ENCODE measurements around the gene MIEF1. TPM values are rescaled to one million over a fixed set of nuclear protein-coding genes. Genes with fewer than 3 reads are reported as not detected.

The MIEF1 gene
- total RNA-seq, 1 donor from 2014 or later = 32.4 TPM

- TF ChIP-seq CTCF (IDR thresholded peaks at IDR 0.05; ENCODE audit: unreplicated experiment) = no peak
These were observed 21.0 kb upstream of the MIEF1 start for GRCh38 chr22:39481054-39481453.

DNA sequence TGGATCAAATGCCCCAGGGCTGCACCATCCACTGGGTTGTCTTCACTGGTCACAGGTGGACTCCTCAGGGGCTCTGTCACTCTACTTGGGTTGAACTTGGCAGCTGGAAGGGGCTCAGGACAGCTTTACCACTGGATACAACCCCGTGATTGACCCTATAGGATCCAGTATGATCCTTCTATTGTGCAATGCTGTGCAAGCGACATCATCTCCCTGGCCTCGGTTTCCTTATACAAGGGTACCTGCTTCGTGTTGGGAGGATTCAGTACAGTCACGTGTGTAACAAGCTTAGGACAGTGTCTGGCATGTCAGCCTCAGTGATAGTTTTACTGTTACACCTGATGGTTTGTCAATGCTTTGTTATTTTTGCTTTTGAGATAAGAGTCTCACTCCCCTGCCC is 20.5 kb upstream of the MIEF1 start:
- Mint-ChIP-seq H3K36me3 (ENCODE audit: insufficient read depth) (no peaks in the 10 kb centered on the region), H3K9me3 (ENCODE audit: low read depth) (no peaks in the 10 kb centered on the region), H3K27ac (no peak overlapping the region), H3K27me3 (no peaks in the 10 kb centered on the region), H3K4me1 (ENCODE audit: low read depth) (no peaks in the 10 kb centered on the region), H3K4me3 (ENCODE audit: low read depth) (no peak overlapping the region)
- TF ChIP-seq CTCF (IDR thresholded peaks at IDR 0.05; ENCODE audit: unreplicated experiment) = no peak
- DNase-seq (ENCODE audit: low spot score, unreplicated experiment) = no peak

More at GRCh38 chr22:39481054-39481453, 21.0 kb upstream of the MIEF1 start:
- Mint-ChIP-seq H3K36me3 (ENCODE audit: insufficient read depth) (no peaks in the 10 kb centered on the region), H3K27ac (peak overlapping the region; percentile 38), H3K27me3 (no peaks in the 10 kb centered on the region), H3K4me1 (ENCODE audit: low read depth) (no peaks in the 10 kb centered on the region), H3K4me3 (ENCODE audit: low read depth) (no peak overlapping the region), H3K9me3 (ENCODE audit: low read depth) (no peaks in the 10 kb centered on the region)
- no peak for DNase-seq (ENCODE audit: low spot score, unreplicated experiment)

DNA sequence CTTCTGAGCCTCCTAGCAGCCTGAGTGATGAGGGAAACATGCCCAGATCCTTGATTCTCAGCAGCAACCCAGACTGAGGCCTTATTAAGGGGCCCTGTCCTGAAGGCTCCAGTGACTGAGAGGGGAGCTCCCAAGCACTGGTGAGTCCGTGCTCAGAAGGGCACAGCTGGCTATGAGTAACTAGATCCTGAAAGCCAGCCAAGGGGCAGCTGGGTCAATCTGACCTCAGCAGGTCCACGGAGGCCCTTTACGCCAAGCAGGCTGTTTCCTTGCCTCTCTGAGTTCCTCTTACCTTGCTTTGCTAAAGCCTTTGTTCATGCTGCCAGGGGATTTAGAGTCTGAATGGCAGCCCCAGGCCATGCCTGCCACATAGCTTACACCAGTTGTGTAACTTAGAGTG is 19.3 kb upstream of the MIEF1 start:
- Mint-ChIP-seq H3K9me3 (ENCODE audit: low read depth) (no peaks in the 10 kb centered on the region), H3K27ac (peak overlapping the region; percentile 69), H3K36me3 (ENCODE audit: insufficient read depth) (no peaks in the 10 kb centered on the region)

DNA sequence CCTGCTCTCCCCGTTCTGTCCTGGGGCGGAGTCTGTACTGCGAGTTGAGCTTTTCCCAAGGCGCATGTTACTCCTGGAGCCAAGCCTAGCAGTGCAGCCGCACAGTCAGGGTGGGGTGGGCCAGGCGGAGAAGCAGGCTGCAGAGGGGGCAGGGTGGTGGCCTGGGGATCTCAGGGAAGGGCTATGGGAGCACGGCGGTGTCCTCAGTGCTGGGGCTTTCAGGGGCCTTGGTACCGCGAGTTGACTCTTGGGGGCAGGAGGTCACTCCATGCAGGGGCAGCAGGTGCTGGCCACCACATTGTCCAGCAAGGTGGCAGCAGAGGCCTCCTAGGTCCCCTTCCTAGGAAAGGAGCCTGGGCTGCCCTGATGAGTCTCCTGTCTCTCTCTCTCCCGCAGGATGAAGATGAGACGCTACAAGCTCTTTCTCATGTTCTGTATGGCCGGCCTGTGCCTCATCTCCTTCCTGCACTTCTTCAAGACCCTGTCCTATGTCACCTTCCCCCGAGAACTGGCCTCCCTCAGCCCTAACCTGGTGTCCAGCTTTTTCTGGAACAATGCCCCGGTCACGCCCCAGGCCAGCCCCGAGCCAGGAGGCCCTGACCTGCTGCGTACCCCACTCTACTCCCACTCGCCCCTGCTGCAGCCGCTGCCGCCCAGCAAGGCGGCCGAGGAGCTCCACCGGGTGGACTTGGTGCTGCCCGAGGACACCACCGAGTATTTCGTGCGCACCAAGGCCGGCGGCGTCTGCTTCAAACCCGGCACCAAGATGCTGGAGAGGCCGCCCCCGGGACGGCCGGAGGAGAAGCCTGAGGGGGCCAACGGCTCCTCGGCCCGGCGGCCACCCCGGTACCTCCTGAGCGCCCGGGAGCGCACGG is 14.9 kb upstream of the MIEF1 start:
- no peaks in the 10 kb centered on the region for H3K27me3 Mint-ChIP-seq
- H3K9me3 Mint-ChIP-seq (ENCODE audit: low read depth) = no peaks in the 10 kb centered on the region
- no peak for DNase-seq (ENCODE audit: low spot score, unreplicated experiment)
- H3K4me3 Mint-ChIP-seq (ENCODE audit: low read depth) = no peak overlapping the region
- H3K36me3 Mint-ChIP-seq (ENCODE audit: insufficient read depth) = peaks cover 6% of the 10 kb centered on the region
- TF ChIP-seq CTCF (IDR thresholded peaks at IDR 0.05; ENCODE audit: unreplicated experiment) = no peak
- peak overlapping the region; percentile 22 for H3K27ac Mint-ChIP-seq
- no peaks in the 10 kb centered on the region for H3K4me1 Mint-ChIP-seq (ENCODE audit: low read depth)

More for the DNA sequence above, 19.3 kb upstream of the MIEF1 start:
- no peak overlapping the region for H3K4me3 Mint-ChIP-seq (ENCODE audit: low read depth)
- no peaks in the 10 kb centered on the region for H3K27me3 Mint-ChIP-seq
- H3K4me1 Mint-ChIP-seq (ENCODE audit: low read depth) = no peaks in the 10 kb centered on the region
- DNase-seq (ENCODE audit: low spot score, unreplicated experiment) = no peak
- TF ChIP-seq CTCF (IDR thresholded peaks at IDR 0.05; ENCODE audit: unreplicated experiment) = no peak

- Mint-ChIP-seq H3K9me3 (ENCODE audit: low read depth) (no peaks in the 10 kb centered on the region), H3K4me3 (ENCODE audit: low read depth) (no peak overlapping the region), H3K27ac (no peak overlapping the region), H3K4me1 (ENCODE audit: low read depth) (no peaks in the 10 kb centered on the region), H3K36me3 (ENCODE audit: insufficient read depth) (peaks cover 6% of the 10 kb centered on the region), H3K27me3 (no peaks in the 10 kb centered on the region)
- TF ChIP-seq CTCF (IDR thresholded peaks at IDR 0.05; ENCODE audit: unreplicated experiment) = no peak
- no peak for DNase-seq (ENCODE audit: low spot score, unreplicated experiment)
These were observed 14.1 kb upstream of the MIEF1 start for GRCh38 chr22:39487826-39488520.
